Astrocyte (in vitro differentiated cells and primary cell): ENCODE data around the gene TCEANC.

ENCODE experiments used
- EZH2 ChIP-seq: IDR thresholded peaks from 2 replicates; pipeline ENCODE4 v1.6.1; 2012; ENCODE audit warnings: mild to moderate bottlenecking, low read length, inconsistent platforms; ENCODE audit not compliant: insufficient read depth
- TF ChIP-seq, protein P1 (sequence below): IDR thresholded peaks from 2 replicates; pipeline ENCODE4 v1.5.1; 2011; ENCODE audit warnings: low read depth, mild to moderate bottlenecking, inconsistent platforms, low read length, moderate library complexity; ENCODE audit not compliant: insufficient read depth

DNA sequence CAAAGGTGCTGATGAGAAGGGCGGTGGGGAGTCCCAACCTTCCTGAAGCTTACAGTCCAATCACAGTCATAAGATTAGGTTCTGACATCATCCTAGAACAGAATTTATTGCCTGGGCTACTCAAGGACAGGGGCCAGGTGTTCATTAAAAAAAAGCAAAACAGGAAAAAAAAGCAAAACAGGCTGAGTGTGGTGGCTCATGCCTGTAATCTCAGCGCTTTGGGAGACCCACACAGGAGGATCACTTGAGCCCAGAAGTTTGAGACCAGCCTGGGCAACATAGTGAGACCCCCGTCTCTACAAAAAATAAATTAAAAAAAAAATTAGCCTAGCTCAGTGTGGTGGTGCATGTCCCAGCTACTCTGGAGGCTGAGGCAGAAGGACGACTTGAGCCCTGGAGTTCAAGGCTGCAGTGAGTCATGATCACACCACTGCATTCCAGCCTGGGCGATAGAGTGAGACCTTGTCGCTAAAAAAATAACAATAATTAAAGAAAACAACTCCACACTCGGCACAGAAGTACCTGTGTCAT lies 39.0 kb downstream of the TCEANC start:
- TF ChIP-seq, protein P1, sequence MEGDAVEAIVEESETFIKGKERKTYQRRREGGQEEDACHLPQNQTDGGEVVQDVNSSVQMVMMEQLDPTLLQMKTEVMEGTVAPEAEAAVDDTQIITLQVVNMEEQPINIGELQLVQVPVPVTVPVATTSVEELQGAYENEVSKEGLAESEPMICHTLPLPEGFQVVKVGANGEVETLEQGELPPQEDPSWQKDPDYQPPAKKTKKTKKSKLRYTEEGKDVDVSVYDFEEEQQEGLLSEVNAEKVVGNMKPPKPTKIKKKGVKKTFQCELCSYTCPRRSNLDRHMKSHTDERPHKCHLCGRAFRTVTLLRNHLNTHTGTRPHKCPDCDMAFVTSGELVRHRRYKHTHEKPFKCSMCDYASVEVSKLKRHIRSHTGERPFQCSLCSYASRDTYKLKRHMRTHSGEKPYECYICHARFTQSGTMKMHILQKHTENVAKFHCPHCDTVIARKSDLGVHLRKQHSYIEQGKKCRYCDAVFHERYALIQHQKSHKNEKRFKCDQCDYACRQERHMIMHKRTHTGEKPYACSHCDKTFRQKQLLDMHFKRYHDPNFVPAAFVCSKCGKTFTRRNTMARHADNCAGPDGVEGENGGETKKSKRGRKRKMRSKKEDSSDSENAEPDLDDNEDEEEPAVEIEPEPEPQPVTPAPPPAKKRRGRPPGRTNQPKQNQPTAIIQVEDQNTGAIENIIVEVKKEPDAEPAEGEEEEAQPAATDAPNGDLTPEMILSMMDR, result no peak
- no peak for TF ChIP-seq EZH2
